HCT116 (cell line): ENCODE results near the gene KCNMB2. TPM values are rescaled to one million over a fixed set of nuclear protein-coding genes. Genes with fewer than 3 reads are reported as not detected.

ENCODE experiments used
- ATAC-seq: fragments of 200-7000 bp; cut with Tn5 transposase; 2 replicates; pipeline ENCODE4 v1.9.1; 2020; ENCODE audit warnings: mild to moderate bottlenecking, moderate library complexity
- BruUV-seq: library from RNA; stranded (reverse); fragments of 400-500 nt; replicated peaks from 2 replicates; lab custom pipeline; 2021; lab: Mats Ljungman, UMichigan
- CTCF ChIA-PET: fragments of 300-600 bp; sonication (Branson Sonifier 250); formaldehyde crosslinking; loops from one replicate; lab custom pipeline; 2021; ENCODE audit warnings: antibody characterized with exemption; lab: Charles Lee
- POLR2A ChIA-PET: fragments of 300-600, 350-600 bp; sonication (Branson Sonifier 250); formaldehyde crosslinking; loops from one replicate; lab custom pipeline; 2021; ENCODE audit warnings: antibody characterized with exemption; lab: Charles Lee
- RAD21 ChIA-PET, 2 experiments: fragments of 300-600 bp; sonication (Branson Sonifier 250); formaldehyde crosslinking; loops; one replicate each; lab custom pipeline; 2023; ENCODE audit warnings: low total read pairs in 2 of 2; ENCODE audit not compliant: uncharacterized antibody in 2 of 2, unreplicated experiment in 2 of 2, low non-redundant PET in 1 of 2; lab: Charles Lee
- DNase-seq: peaks from one replicate; pipeline ENCODE4 v3.0.0-alpha.2; 2010; ENCODE audit warnings: low read depth, low spot score
- H2AFZ ChIP-seq: fragments of 200-600 bp; shearing (Covaris generic), sonication (generic); 2 replicates; pipeline ENCODE4 v1.6.1; 2017; ENCODE audit warnings: low read depth, mixed run types, mixed read lengths, antibody characterized with exemption, low read length; ENCODE audit not compliant: poor library complexity, severe bottlenecking
- H3K27ac ChIP-seq: 2 replicates; pipeline ENCODE4 v1.5.1; 2012; ENCODE audit warnings: low read depth, low read length
- H3K27me3 ChIP-seq: fragments of 200-600 bp; sonication (generic); 2 replicates; pipeline ENCODE4 v1.6.1; 2016; ENCODE audit warnings: mixed run types, low read length, mixed read lengths; ENCODE audit not compliant: insufficient read depth
- H3K36me3 ChIP-seq, 2 experiments: fragments of 200-500 bp in 1 of 2; fragments of 200-600 bp in 1 of 2; sonication (Bioruptor generic) in 1 of 2; sonication (generic) in 1 of 2; 2 replicates each; pipeline versions ENCODE4 v1.5.1 to v1.6.1; 2014 to 2016; ENCODE audit warnings: low read length in 2 of 2, inconsistent platforms in 1 of 2, mixed read lengths in 1 of 2, mixed run types in 1 of 2; ENCODE audit not compliant: insufficient read depth in 2 of 2, control insufficient read depth in 1 of 2
- H3K4me1 ChIP-seq, 2 experiments: fragments of 200-600 bp in 1 of 2; sonication (generic) in 1 of 2; 2 replicates each; pipeline versions ENCODE4 v1.5.1 to v1.6.1; 2012 to 2017; ENCODE audit warnings: low read length in 2 of 2, inconsistent platforms in 1 of 2, mild to moderate bottlenecking in 1 of 2, mixed read lengths in 1 of 2, mixed run types in 1 of 2, moderate library complexity in 1 of 2; ENCODE audit not compliant: insufficient read depth in 2 of 2, control insufficient read depth in 1 of 2
- H3K4me2 ChIP-seq: fragments of 200-600 bp; sonication (generic); 2 replicates; pipeline ENCODE4 v1.6.1; 2017; ENCODE audit warnings: mixed run types, low read length, mixed read lengths
- H3K4me3 ChIP-seq, 2 experiments: fragments of 200-600 bp in 1 of 2; sonication (generic) in 1 of 2; replicated peaks in 1 of 2; 2 replicates each; pipeline ENCODE4 v1.5.1; 2011 to 2016; ENCODE audit warnings: low read length in 2 of 2, control low read depth in 1 of 2, low read depth in 1 of 2, mild to moderate bottlenecking in 1 of 2, mixed read lengths in 1 of 2, mixed run types in 1 of 2
- H3K79me2 ChIP-seq: fragments of 200-600 bp; sonication (generic); 2 replicates; pipeline ENCODE4 v1.6.1; 2017; ENCODE audit warnings: mild to moderate bottlenecking, mixed run types, low read length, moderate library complexity, mixed read lengths; ENCODE audit not compliant: insufficient read depth
- H3K9ac ChIP-seq: fragments of 200-600 bp; sonication (generic); 2 replicates; pipeline ENCODE4 v1.6.1; 2016; ENCODE audit warnings: low read length, mixed read lengths
- H3K9me2 ChIP-seq: fragments of 200-600 bp; sonication (generic), shearing (Covaris generic); 2 replicates; pipeline ENCODE4 v1.6.1; 2017; ENCODE audit warnings: mixed run types, mild to moderate bottlenecking, moderate library complexity; ENCODE audit not compliant: insufficient read depth
- H3K9me3 ChIP-seq, 2 experiments: fragments of 200-500 bp in 1 of 2; fragments of 200-600 bp in 1 of 2; sonication (Bioruptor generic) in 1 of 2; sonication (generic) in 1 of 2; 2 replicates each; pipeline ENCODE4 v1.6.1; 2014 to 2017; ENCODE audit warnings: low read length in 2 of 2, mixed read lengths in 2 of 2, inconsistent platforms in 1 of 2, low read depth in 1 of 2, mild to moderate bottlenecking in 1 of 2, mixed run types in 1 of 2, moderate library complexity in 1 of 2; ENCODE audit not compliant: control insufficient read depth in 1 of 2, insufficient read depth in 1 of 2
- H4K20me1 ChIP-seq: fragments of 200-600 bp; sonication (generic), shearing (Covaris generic); 2 replicates; pipeline ENCODE4 v1.6.1; 2017; ENCODE audit warnings: mixed run types, mild to moderate bottlenecking, moderate library complexity; ENCODE audit not compliant: insufficient read depth
- ATF3 ChIP-seq: IDR thresholded peaks from 2 replicates; pipeline ENCODE4 v1.6.1; 2012
- CBX3 ChIP-seq: IDR thresholded peaks from 2 replicates; pipeline ENCODE4 v1.6.1; 2012; ENCODE audit warnings: low read depth
- CEBPB ChIP-seq: IDR thresholded peaks from 2 replicates; pipeline ENCODE4 v1.6.1; 2012; ENCODE audit warnings: low read depth
- JUND ChIP-seq: IDR thresholded peaks from 2 replicates; pipeline ENCODE4 v1.6.1; 2012
- POLR2A ChIP-seq: IDR thresholded peaks from 2 replicates; pipeline ENCODE4 v1.7.0; 2011; ENCODE audit warnings: borderline replicate concordance; ENCODE audit not compliant: insufficient read depth, insufficient read length; ENCODE audit errors: extremely low read depth
- YY1 ChIP-seq: IDR thresholded peaks from 2 replicates; pipeline ENCODE4 v1.6.1; 2011; ENCODE audit warnings: low read length, low read depth, moderate library complexity, mild to moderate bottlenecking; ENCODE audit not compliant: insufficient replicate concordance; ENCODE audit errors: extremely low read depth
- ZFX ChIP-seq: fragments of 450-650 bp; IDR thresholded peaks from 2 replicates; pipeline ENCODE4 v1.6.1; 2017
- ZNF274 ChIP-seq: fragments of 200-500 bp; sonication (Bioruptor generic); IDR thresholded peaks from 2 replicates; pipeline ENCODE4 v1.6.1; 2014; ENCODE audit warnings: mild to moderate bottlenecking, low read depth, low read length, inconsistent platforms
- intact Hi-C: fragments of 100-400 bp; cut with micrococcal nuclease; formaldehyde crosslinking; loops from 2 replicates; pipeline ENCODE4 v1.10.0; 2022
- total RNA-seq: library from RNA; stranded (reverse); gene quantifications from one replicate; pipeline ENCODE4 v1.2.1, GENCODE V29; 2021; ENCODE audit not compliant: unreplicated experiment

Gene KCNMB2
- total RNA-seq, 1 experiment from 2014 or later = not detected

GRCh38 chr3:178551916-178552321 lies 15.7 kb downstream of the KCNMB2 start:
- CTCF ChIA-PET = no interaction called here
- Histone ChIP-seq H3K9me2 (no peaks in the 10 kb centered on the region), H3K79me2 (no peaks in the 10 kb centered on the region), H2AFZ (no peak overlapping the region)
- ATAC-seq = no peak
- TF ChIP-seq ZNF274 (no peak), POLR2A (no peak)
- TF ChIP-seq, all 23 proteins: peak for 0
- Histone ChIP-seq H3K27me3 (no peaks in the 10 kb centered on the region), H3K4me1 (no peaks in the 10 kb centered on the region), H4K20me1 (no peaks in the 10 kb centered on the region), H3K9ac (no peak overlapping the region), H3K36me3 (no peaks in the 10 kb centered on the region), H3K9me3 (no peaks in the 10 kb centered on the region), H3K27ac (no peak overlapping the region), H3K4me3 (no peak overlapping the region), H3K4me2 (no peak overlapping the region)
- no TSS peak for BruUV-seq
- POLR2A ChIA-PET = no interaction called here
- intact Hi-C loops = no loop called here
- DNase-seq = no peak
- RAD21 ChIA-PET = no interaction called here

- Histone ChIP-seq H3K4me3 (no peak overlapping the region), H4K20me1 (no peaks in the 10 kb centered on the region), H3K79me2 (no peaks in the 10 kb centered on the region), H3K9ac (no peak overlapping the region), H3K4me2 (no peak overlapping the region), H2AFZ (no peak overlapping the region), H3K9me3 (no peaks in the 10 kb centered on the region), H3K36me3 (no peaks in the 10 kb centered on the region), H3K27ac (no peak overlapping the region), H3K9me2 (no peaks in the 10 kb centered on the region), H3K27me3 (no peaks in the 10 kb centered on the region), H3K4me1 (no peaks in the 10 kb centered on the region)
- ChIA-PET RAD21 (no interaction called here), POLR2A (no interaction called here), CTCF (no interaction called here)
- TF ChIP-seq ATF3 = no peak
- TF ChIP-seq CEBPB = no peak
- TF ChIP-seq ZFX = no peak
- no peak for TF ChIP-seq CBX3
- TF ChIP-seq JUND = no peak
- no peak for TF ChIP-seq ZNF274
- no peak for TF ChIP-seq YY1
- ATAC-seq = no peak
- DNase-seq = no peak
- no TSS peak for BruUV-seq
- intact Hi-C loops = no loop called here
These were observed 22.4 kb downstream of the KCNMB2 start for GRCh38 chr3:178558637-178559036.
